Tibial artery (tissue), 4 donors: ENCODE measurements around the gene PBX1.

Experiments
- DNase-seq, 2 donors: peaks; one replicate each; pipeline ENCODE4 v3.0.0-alpha.2; 2019
- H3K27ac ChIP-seq, 2 donors: fragments of 200-600 bp; sonication (generic) in 1 of 2; 1 replicate in 1 of 2; 2 replicates in 1 of 2; pipeline ENCODE4 v1.5.1; 2018 to 2019; ENCODE audit warnings: mild to moderate bottlenecking in 1 of 2
- H3K27me3 ChIP-seq, 2 donors: fragments of 200-600 bp; sonication (generic) in 1 of 2; one replicate each; pipeline versions ENCODE4 v1.5.1 to v1.6.0; 2016 to 2019
- H3K36me3 ChIP-seq, 3 donors: fragments of 200-600 bp; sonication (generic) in 2 of 3; one replicate each; pipeline ENCODE4 v1.5.1; 2016 to 2019; ENCODE audit warnings: mild to moderate bottlenecking in 2 of 3
- H3K4me1 ChIP-seq, 4 donors: fragments of 200-600 bp; sonication (generic) in 2 of 4; 1 replicate in 3 of 4; 2 replicates in 1 of 4; pipeline ENCODE4 v1.5.1; 2016 to 2019
- H3K4me3 ChIP-seq, 2 donors: fragments of 200-600 bp; sonication (generic) in 1 of 2; 1 replicate in 1 of 2; 2 replicates in 1 of 2; pipeline ENCODE4 v1.5.1; 2018 to 2019; ENCODE audit warnings: mild to moderate bottlenecking in 2 of 2
- H3K9me3 ChIP-seq, 3 donors: fragments of 200-600 bp; sonication (generic) in 1 of 3; one replicate each; pipeline ENCODE4 v1.5.1; 2016 to 2019
- CTCF ChIP-seq, 2 experiments: fragments of 200-600 bp in 1 of 2; fragments of 450-650 bp in 1 of 2; IDR thresholded peaks; one replicate each; pipeline ENCODE4 v1.5.1; 2017 to 2019; ENCODE audit warnings: antibody characterized with exemption in 2 of 2, mild to moderate bottlenecking in 1 of 2, moderate library complexity in 1 of 2
- intact Hi-C: fragments of 100-400 bp; cut with DNase I; formaldehyde crosslinking; loops from one replicate; pipeline ENCODE4 v1.15.0; 2023; ENCODE audit warnings: low total_unique reads

Gene PBX1

DNA sequence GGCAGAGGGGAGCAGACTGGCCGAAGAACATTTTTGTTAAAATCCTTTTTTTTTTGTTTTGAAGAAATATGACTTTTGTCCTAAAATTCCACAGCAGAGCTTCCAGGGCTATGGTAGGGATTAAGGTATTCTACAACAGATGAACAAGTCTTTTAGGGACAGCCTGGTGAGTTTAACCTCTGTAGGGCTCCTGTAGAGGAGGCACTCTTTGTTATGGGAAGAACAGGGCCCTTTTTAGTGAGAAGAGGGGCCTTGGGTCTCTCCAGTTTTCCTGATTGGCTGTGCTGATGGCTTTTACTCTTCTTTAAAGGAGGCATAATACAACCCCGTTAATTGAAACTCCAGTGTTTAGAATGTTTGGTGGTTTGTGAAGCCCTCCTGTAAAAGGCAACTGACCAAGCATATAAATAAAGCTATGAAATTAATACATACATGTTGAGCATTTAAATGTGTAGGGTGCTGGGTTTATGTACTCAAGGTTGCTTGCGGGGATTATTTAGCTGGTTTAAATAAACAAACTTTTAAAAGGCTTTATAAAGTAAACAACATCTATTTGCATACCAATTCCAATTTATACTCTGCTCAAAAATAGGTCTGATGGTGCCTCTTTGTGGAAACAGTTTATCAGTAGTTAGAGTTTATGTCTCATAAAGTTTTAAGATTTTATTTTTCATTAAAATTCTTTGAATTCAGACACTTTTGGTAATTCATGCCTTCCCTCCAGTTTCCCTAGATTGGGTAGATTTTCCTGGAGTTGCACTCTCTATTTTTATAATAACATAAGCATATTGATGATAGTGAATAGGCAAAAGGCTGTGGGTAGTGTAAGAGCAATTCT is 46.5 kb downstream of the PBX1 start:
- DNase-seq: no peak
- TF ChIP-seq CTCF (IDR thresholded peaks at IDR 0.05): no peak
- Histone ChIP-seq H3K27me3 (no peaks in the 10 kb centered on the region), H3K4me3 (no peak overlapping the region), H3K36me3 (no peaks in the 10 kb centered on the region), H3K27ac (peak overlapping the region in 1 of 2 donors; percentile 66), H3K4me1 (peaks cover 0 to 63% (median 40%) of the 10 kb centered on the region in 4 donors), H3K9me3 (no peaks in the 10 kb centered on the region)
- intact Hi-C loops: loop anchor here (10.0 kb wide), 1 partner anchor 161 kb away; no protein-coding TSS in a partner anchor

DNA sequence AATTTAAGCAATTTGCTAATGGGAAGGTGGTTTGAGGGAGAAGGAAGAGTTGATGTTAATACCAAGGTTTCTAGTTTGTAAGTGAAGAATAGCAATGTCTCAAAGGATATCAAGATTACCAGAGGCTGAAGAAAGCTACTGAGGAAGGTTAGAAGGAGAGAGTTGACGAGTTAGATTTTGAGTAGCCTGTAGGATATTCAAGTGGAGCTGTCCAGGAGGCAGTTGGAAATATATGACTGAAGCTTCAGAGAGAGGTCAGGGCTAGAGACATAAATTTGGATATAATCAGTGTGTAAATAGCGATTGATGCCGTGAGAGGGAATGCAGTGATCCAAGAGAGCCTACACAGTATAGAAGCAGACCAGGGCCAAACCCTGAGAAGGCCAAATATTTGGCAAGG is 48.4 kb downstream of the PBX1 start:
- no peaks in the 10 kb centered on the region for H3K27me3 ChIP-seq
- H3K4me3 ChIP-seq: no peak overlapping the region
- H3K36me3 ChIP-seq: no peaks in the 10 kb centered on the region
- no peak overlapping the region for H3K27ac ChIP-seq
- no peak for DNase-seq
- H3K4me1 ChIP-seq: peaks cover 0 to 66% (median 45%) of the 10 kb centered on the region in 4 donors
- intact Hi-C loops: loop anchor here (10.0 kb wide), 1 partner anchor 163 kb away; no protein-coding TSS in a partner anchor
- TF ChIP-seq CTCF (IDR thresholded peaks at IDR 0.05): no peak
- no peaks in the 10 kb centered on the region for H3K9me3 ChIP-seq

- H3K4me1 ChIP-seq: peaks cover 0 to 67% (median 49%) of the 10 kb centered on the region in 4 donors
- TF ChIP-seq CTCF (IDR thresholded peaks at IDR 0.05): no peak
- intact Hi-C loops: loop anchor here (10.0 kb wide), 1 partner anchor 164 kb away; no protein-coding TSS in a partner anchor
Observed at GRCh38 chr1:164608651-164609057, 49.7 kb downstream of the PBX1 start.

GRCh38 chr1:164609089-164609488 is 50.1 kb downstream of the PBX1 start:
- H3K27me3 ChIP-seq: no peaks in the 10 kb centered on the region
- H3K9me3 ChIP-seq: no peaks in the 10 kb centered on the region
- intact Hi-C loops: loop anchor here (10.0 kb wide), 1 partner anchor 164 kb away; no protein-coding TSS in a partner anchor
- no peak overlapping the region for H3K4me3 ChIP-seq
- H3K4me1 ChIP-seq: peaks cover 0 to 70% (median 50%) of the 10 kb centered on the region in 4 donors
- peak overlapping the region; percentile 60 to 73 for H3K27ac ChIP-seq
- no peaks in the 10 kb centered on the region for H3K36me3 ChIP-seq
- no peak for TF ChIP-seq CTCF (IDR thresholded peaks at IDR 0.05)
- DNase-seq: no peak

More at GRCh38 chr1:164608651-164609057, 49.7 kb downstream of the PBX1 start:
- H3K27ac ChIP-seq: peak overlapping the region; percentile 60 to 73
- H3K9me3 ChIP-seq: no peaks in the 10 kb centered on the region
- DNase-seq: no peak
- H3K27me3 ChIP-seq: no peaks in the 10 kb centered on the region
- H3K4me3 ChIP-seq: no peak overlapping the region
- H3K36me3 ChIP-seq: no peaks in the 10 kb centered on the region

DNA sequence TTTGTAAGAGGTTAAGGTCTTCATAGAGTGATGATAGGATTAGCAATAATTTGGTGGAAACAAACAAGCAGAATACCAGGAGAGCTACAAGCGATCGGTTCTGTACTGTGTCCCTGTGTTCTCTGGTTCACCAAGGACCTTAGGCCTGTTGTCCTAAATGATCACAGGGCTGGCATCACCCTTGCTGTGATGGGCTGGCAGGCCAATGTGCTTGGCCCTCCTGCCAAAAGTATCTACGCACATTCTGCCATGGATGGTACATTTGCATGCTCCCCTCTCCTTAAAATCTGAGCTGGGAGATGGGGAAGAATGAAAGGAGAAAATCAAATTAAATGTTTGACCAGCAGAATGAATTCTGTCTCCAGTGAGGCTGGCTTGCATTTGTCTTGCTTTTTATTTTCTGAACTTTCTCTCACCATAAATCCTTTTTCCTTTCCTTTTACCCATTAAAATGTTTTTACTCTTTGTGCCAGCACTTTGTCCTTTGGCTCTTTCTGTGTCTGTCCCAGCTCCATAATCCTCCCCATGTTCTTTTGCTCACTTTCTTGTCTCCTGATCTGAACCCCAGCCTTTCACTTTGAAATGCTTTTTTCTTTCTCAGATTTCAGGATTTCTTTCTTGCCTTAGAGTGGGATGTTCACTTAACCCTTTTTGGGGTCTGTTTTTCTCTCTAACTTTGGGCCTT is 51.7 kb downstream of the PBX1 start:
- Histone ChIP-seq H3K4me1 (peaks cover 0 to 74% (median 47%) of the 10 kb centered on the region in 4 donors), H3K9me3 (no peaks in the 10 kb centered on the region), H3K4me3 (no peak overlapping the region), H3K27me3 (no peaks in the 10 kb centered on the region), H3K27ac (peak overlapping the region; percentile 60 to 73), H3K36me3 (no peaks in the 10 kb centered on the region)
- DNase-seq: peak in 1 of 2 donors; percentile 75
- intact Hi-C loops: no loop called here
- TF ChIP-seq CTCF (IDR thresholded peaks at IDR 0.05): no peak
